OCI-LY7 (cell line): Measurements from ENCODE around the gene VANGL1. TPM values are rescaled to one million over a fixed set of nuclear protein-coding genes. Genes with fewer than 3 reads are reported as not detected.

Experiments
- BruUV-seq: library from RNA; stranded (reverse); fragments of 400-500 nt; replicated peaks from 2 replicates; lab custom pipeline; 2021; lab: Mats Ljungman, UMichigan
- CTCF ChIA-PET: fragments of 300-600 bp; sonication (Branson Sonifier 250); formaldehyde crosslinking; loops from one replicate; lab custom pipeline; 2022; ENCODE audit warnings: antibody characterized with exemption; ENCODE audit not compliant: unreplicated experiment; lab: Charles Lee
- POLR2A ChIA-PET: fragments of 300-600 bp; sonication (Branson Sonifier 250); formaldehyde crosslinking; loops from one replicate; lab custom pipeline; 2022; ENCODE audit warnings: antibody characterized with exemption; lab: Charles Lee
- DNase-seq: peaks from one replicate; pipeline ENCODE4 v3.0.0-alpha.2; 2015; ENCODE audit warnings: low spot score
- H2AFZ ChIP-seq: fragments of 200-600 bp; sonication (generic), shearing (Covaris generic); 2 replicates; pipeline ENCODE4 v1.6.1; 2014; ENCODE audit warnings: mild to moderate bottlenecking, antibody characterized with exemption, low read length, moderate library complexity
- H3K27ac ChIP-seq: fragments of 200-600 bp; sonication (generic); 2 replicates; pipeline ENCODE4 v1.5.1; 2014; ENCODE audit warnings: mixed run types, low read depth, mild to moderate bottlenecking, moderate library complexity, low read length, inconsistent platforms; ENCODE audit not compliant: poor library complexity, severe bottlenecking
- H3K36me3 ChIP-seq: fragments of 200-600 bp; sonication (generic); 2 replicates; pipeline ENCODE4 v1.6.1; 2014; ENCODE audit warnings: mild to moderate bottlenecking, antibody characterized with exemption, low read length, moderate library complexity, mixed read lengths; ENCODE audit not compliant: insufficient read depth
- H3K4me1 ChIP-seq: fragments of 200-600 bp; sonication (generic); 2 replicates; pipeline ENCODE4 v1.5.1; 2014; ENCODE audit warnings: mild to moderate bottlenecking, low read length; ENCODE audit not compliant: insufficient read depth, poor library complexity, severe bottlenecking
- H3K4me2 ChIP-seq: fragments of 200-600 bp; sonication (generic); 2 replicates; pipeline ENCODE4 v1.6.1; 2014; ENCODE audit warnings: mild to moderate bottlenecking, low read length
- H3K4me3 ChIP-seq: fragments of 200-600 bp; sonication (generic); 2 replicates; pipeline ENCODE4 v1.5.1; 2014; ENCODE audit warnings: mild to moderate bottlenecking, low read depth, low read length; ENCODE audit not compliant: poor library complexity, severe bottlenecking
- H3K79me2 ChIP-seq: fragments of 200-600 bp; sonication (generic); 2 replicates; pipeline ENCODE4 v1.6.1; 2016; ENCODE audit warnings: low read depth, mild to moderate bottlenecking, low read length, moderate library complexity, mixed read lengths; ENCODE audit not compliant: insufficient read depth
- H3K9me2 ChIP-seq: fragments of 200-600 bp; sonication (generic); 2 replicates; pipeline ENCODE4 v1.6.1; 2016; ENCODE audit warnings: mild to moderate bottlenecking, low read length, mixed read lengths; ENCODE audit not compliant: insufficient read depth
- H3K9me3 ChIP-seq: fragments of 200-600 bp; sonication (generic); 2 replicates; pipeline ENCODE4 v1.6.1; 2014; ENCODE audit warnings: mild to moderate bottlenecking, mixed run types, low read length, mixed read lengths
- H4K20me1 ChIP-seq: fragments of 200-600 bp; sonication (generic); 2 replicates; pipeline ENCODE4 v1.6.1; 2014; ENCODE audit warnings: mild to moderate bottlenecking, antibody characterized with exemption, low read length, moderate library complexity, mixed read lengths; ENCODE audit not compliant: insufficient read depth
- CTCF ChIP-seq: fragments of 200-600 bp; sonication (generic); conservative IDR thresholded peaks from 2 replicates; pipeline ENCODE4 v1.5.1; 2014; ENCODE audit warnings: mild to moderate bottlenecking, antibody characterized with exemption, low read length, moderate library complexity, mixed read lengths
- EZH2phosphoT487 ChIP-seq: fragments of 200-600 bp; sonication (generic); IDR thresholded peaks from 2 replicates; pipeline ENCODE4 v1.6.1; 2018; ENCODE audit warnings: low read depth, borderline replicate concordance, mild to moderate bottlenecking, mixed run types, antibody characterized with exemption, low read length, moderate library complexity, mixed read lengths
- intact Hi-C: fragments of 100-400 bp; cut with micrococcal nuclease; formaldehyde crosslinking; loops from one replicate; pipeline ENCODE4 v1.10.0; 2022; ENCODE audit not compliant: unreplicated experiment
- total RNA-seq, 2 experiments: library from RNA; depleted of rRNA in 1 of 2; stranded (reverse); fragments of >200 nt in 1 of 2; shearing (Covaris generic) in 1 of 2; gene quantifications; 2 replicates each; pipeline ENCODE4 v1.2.3, GENCODE V29; 2014 to 2022

Gene VANGL1
- total RNA-seq, 2 experiments from 2014 or later, result 1.2 TPM; not detected in 1

GRCh38 chr1:115687744-115688143 lies 46.0 kb downstream of the VANGL1 start:
- no peaks in the 10 kb centered on the region for H3K79me2 ChIP-seq
- DNase-seq, result no peak
- no peaks in the 10 kb centered on the region for H3K4me1 ChIP-seq
- no TSS peak for BruUV-seq
- no peaks in the 10 kb centered on the region for H3K9me2 ChIP-seq
- no peak for TF ChIP-seq EZH2phosphoT487
- no peak for TF ChIP-seq CTCF
- no peak overlapping the region for H2AFZ ChIP-seq
- no peaks in the 10 kb centered on the region for H3K9me3 ChIP-seq
- no peak overlapping the region for H3K4me2 ChIP-seq
- intact Hi-C loops, result no loop called here
- H4K20me1 ChIP-seq, result no peaks in the 10 kb centered on the region
- no peak overlapping the region for H3K4me3 ChIP-seq
- POLR2A ChIA-PET, result interaction anchor here (0.6 kb wide), 1 partner anchor 1357 kb away, joined by 3 read pairs; no protein-coding TSS in a partner anchor
- CTCF ChIA-PET, result no interaction called here
- no peak overlapping the region for H3K27ac ChIP-seq
- H3K36me3 ChIP-seq, result no peaks in the 10 kb centered on the region

GRCh38 chr1:115690972-115691371 lies 49.2 kb downstream of the VANGL1 start:
- Histone ChIP-seq H3K4me2 (no peak overlapping the region), H3K9me3 (no peaks in the 10 kb centered on the region), H3K9me2 (no peaks in the 10 kb centered on the region), H4K20me1 (no peaks in the 10 kb centered on the region), H3K4me1 (no peaks in the 10 kb centered on the region), H3K4me3 (no peak overlapping the region), H3K27ac (no peak overlapping the region), H2AFZ (no peak overlapping the region), H3K79me2 (no peaks in the 10 kb centered on the region), H3K36me3 (no peaks in the 10 kb centered on the region)
- BruUV-seq, result no TSS peak
- DNase-seq, result no peak
- TF ChIP-seq CTCF (no peak), EZH2phosphoT487 (no peak)
- POLR2A ChIA-PET, result no interaction called here
- CTCF ChIA-PET, result no interaction called here
- intact Hi-C loops, result no loop called here

DNA sequence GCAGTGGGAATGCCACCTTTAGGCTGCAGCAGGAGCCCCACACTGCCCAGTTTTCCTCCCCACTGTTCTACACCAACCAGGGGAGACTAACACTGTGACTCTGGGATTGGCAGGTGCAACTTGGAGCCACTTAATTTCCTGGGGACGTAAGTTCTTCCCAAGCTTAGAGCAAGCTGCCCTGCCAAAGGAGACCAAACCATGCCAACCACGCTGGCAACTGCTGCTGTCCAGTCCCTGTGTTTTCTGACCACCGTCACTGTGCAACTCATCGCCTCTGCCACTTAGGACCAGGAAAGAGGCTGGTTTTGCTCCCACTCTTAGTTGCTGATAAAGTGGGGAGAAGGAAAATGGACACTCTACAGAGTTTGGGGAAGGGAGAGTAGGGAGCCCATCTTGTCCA lies 50.5 kb downstream of the VANGL1 start:
- no peaks in the 10 kb centered on the region for H3K36me3 ChIP-seq
- H3K27ac ChIP-seq, result no peak overlapping the region
- no peak overlapping the region for H3K4me2 ChIP-seq
- no peak overlapping the region for H2AFZ ChIP-seq
- no peaks in the 10 kb centered on the region for H3K79me2 ChIP-seq
- ChIA-PET CTCF (no interaction called here), POLR2A (no interaction called here)
- no peaks in the 10 kb centered on the region for H3K9me2 ChIP-seq
- intact Hi-C loops, result no loop called here
- H3K4me1 ChIP-seq, result no peaks in the 10 kb centered on the region
- H3K4me3 ChIP-seq, result no peak overlapping the region
- TF ChIP-seq CTCF (no peak), EZH2phosphoT487 (no peak)
- no peaks in the 10 kb centered on the region for H4K20me1 ChIP-seq
- H3K9me3 ChIP-seq, result no peaks in the 10 kb centered on the region
- BruUV-seq, result no TSS peak
- no peak for DNase-seq
